GM23338 (cell line): ENCODE measurements around the gene CHST13. TPM values are rescaled to one million over a fixed set of nuclear protein-coding genes. Genes with fewer than 3 reads are reported as not detected.

Experiments used
- ATAC-seq: fragments of 200-7000 bp; cut with Tn5 transposase; 3 replicates; pipeline ENCODE4 v1.9.1; 2020
- DNase-seq: peaks from one replicate; pipeline ENCODE4 v3.0.0-alpha.2; 2015; ENCODE audit warnings: low spot score
- H2AFZ ChIP-seq: fragments of 200-600 bp; sonication (generic); 2 replicates; pipeline ENCODE4 v1.8.0; 2016; ENCODE audit warnings: antibody characterized with exemption, mild to moderate bottlenecking, moderate library complexity
- H3F3A ChIP-seq: fragments of 200-600 bp; sonication (generic); replicated peaks from 2 replicates; pipeline ENCODE4 v1.8.0; 2017; ENCODE audit warnings: antibody characterized with exemption, mixed run types, low read depth
- H3K27ac ChIP-seq: fragments of 200-600 bp; sonication (generic); 2 replicates; pipeline ENCODE4 v1.6.1; 2016; ENCODE audit warnings: low read depth
- H3K27me3 ChIP-seq: fragments of 200-600 bp; sonication (generic); 2 replicates; pipeline ENCODE4 v1.8.0; 2016; ENCODE audit warnings: mild to moderate bottlenecking, mixed run types, moderate library complexity; ENCODE audit not compliant: insufficient read depth
- H3K36me3 ChIP-seq: fragments of 200-600 bp; sonication (generic); 2 replicates; pipeline ENCODE4 v1.8.0; 2016; ENCODE audit warnings: mild to moderate bottlenecking; ENCODE audit not compliant: insufficient read depth
- H3K4me1 ChIP-seq: fragments of 200-600 bp; sonication (generic); 2 replicates; pipeline ENCODE4 v1.8.0; 2016; ENCODE audit warnings: mild to moderate bottlenecking, moderate library complexity; ENCODE audit not compliant: insufficient read depth
- H3K4me2 ChIP-seq: fragments of 200-600 bp; sonication (generic); 2 replicates; pipeline ENCODE4 v1.7.1; 2017; ENCODE audit warnings: mixed run types
- H3K4me3 ChIP-seq: fragments of 200-600 bp; sonication (generic); 2 replicates; pipeline ENCODE4 v1.6.1; 2016; ENCODE audit warnings: mixed run types
- H3K79me2 ChIP-seq: fragments of 200-600 bp; sonication (generic); replicated peaks from 2 replicates; pipeline ENCODE4 v1.8.0; 2017; ENCODE audit warnings: mild to moderate bottlenecking; ENCODE audit not compliant: insufficient read depth
- H3K9me2 ChIP-seq: fragments of 200-600 bp; sonication (generic); 2 replicates; pipeline ENCODE4 v1.8.0; 2017; ENCODE audit not compliant: insufficient read depth
- H4K20me1 ChIP-seq: fragments of 200-600 bp; sonication (generic); replicated peaks from 2 replicates; pipeline ENCODE4 v1.8.0; 2017; ENCODE audit warnings: mild to moderate bottlenecking; ENCODE audit not compliant: insufficient read depth
- H3K27ac Mint-ChIP-seq: 2 replicates; pipeline ENCODE4 v1.8.0; 2020; ENCODE audit warnings: inconsistent platforms, mild to moderate bottlenecking, moderate library complexity, mixed read lengths
- H3K27me3 Mint-ChIP-seq: 3 replicates; pipeline ENCODE4 v1.8.0; 2022; ENCODE audit warnings: low read depth, mild to moderate bottlenecking, moderate library complexity, mixed read lengths, inconsistent platforms; ENCODE audit not compliant: insufficient read depth, poor library complexity
- H3K36me3 Mint-ChIP-seq: 3 replicates; pipeline ENCODE4 v1.8.0; 2021; ENCODE audit warnings: low read depth, mild to moderate bottlenecking, inconsistent platforms, moderate library complexity, mixed read lengths
- H3K4me1 Mint-ChIP-seq: 3 replicates; pipeline ENCODE4 v1.8.0; 2020; ENCODE audit warnings: mild to moderate bottlenecking, inconsistent platforms, mixed read lengths
- H3K4me3 Mint-ChIP-seq: 3 replicates; pipeline ENCODE4 v1.8.0; 2021; ENCODE audit warnings: moderate library complexity, mild to moderate bottlenecking, inconsistent platforms, mixed read lengths
- H3K9me3 Mint-ChIP-seq: 3 replicates; pipeline ENCODE4 v1.8.0; 2020; ENCODE audit warnings: moderate library complexity, mild to moderate bottlenecking, inconsistent platforms, mixed read lengths
- CREB1 ChIP-seq: fragments of 250-450 bp; sonication (Bioruptor Pico); IDR thresholded peaks from 2 replicates; pipeline ENCODE4 v1.5.0; 2020; ENCODE audit warnings: low read depth, mild to moderate bottlenecking, moderate library complexity
- EZH2 ChIP-seq: fragments of 200-600 bp; sonication (generic); IDR thresholded peaks from one replicate; pipeline ENCODE4 v1.8.0; 2017; ENCODE audit warnings: antibody characterized with exemption, mild to moderate bottlenecking, low read depth; ENCODE audit not compliant: unreplicated experiment
- EZH2phosphoT487 ChIP-seq: fragments of 200-600 bp; sonication (generic); IDR thresholded peaks from one replicate; pipeline ENCODE4 v1.8.1; 2018; ENCODE audit warnings: antibody characterized with exemption; ENCODE audit not compliant: unreplicated experiment
- JUNB ChIP-seq: IDR thresholded peaks from one replicate; pipeline ENCODE4 v1.6.1; 2016; ENCODE audit warnings: antibody characterized with exemption; ENCODE audit not compliant: unreplicated experiment
- NANOG ChIP-seq: IDR thresholded peaks from 2 replicates; pipeline ENCODE4 v1.6.1; 2016; ENCODE audit warnings: antibody characterized with exemption, borderline replicate concordance
- POLR2AphosphoS5 ChIP-seq: IDR thresholded peaks from 2 replicates; pipeline ENCODE4 v1.6.1; 2016; ENCODE audit warnings: antibody characterized with exemption, low read depth
- REST ChIP-seq: IDR thresholded peaks from one replicate; pipeline ENCODE4 v1.6.1; 2018; ENCODE audit warnings: antibody characterized with exemption; ENCODE audit not compliant: unreplicated experiment
- STAT1 ChIP-seq: IDR thresholded peaks from one replicate; pipeline ENCODE4 v1.6.1; 2016; ENCODE audit warnings: antibody characterized with exemption; ENCODE audit not compliant: unreplicated experiment
- ZNF114 ChIP-seq: fragments of 250-450 bp; sonication (Bioruptor Pico); IDR thresholded peaks from 2 replicates; pipeline ENCODE4 v1.5.0; 2020; ENCODE audit warnings: mild to moderate bottlenecking, moderate library complexity
- ZNF331 ChIP-seq: fragments of 250-450 bp; sonication (Bioruptor Pico); IDR thresholded peaks from 2 replicates; pipeline ENCODE4 v1.5.0; 2020; ENCODE audit warnings: low read depth, mild to moderate bottlenecking, moderate library complexity
- polyA plus RNA-seq: library from polyadenylated mRNA; unstranded; fragments of >200 nt; fragmentation: Nextera tagmentation; extraction: Ambion mirVana; gene quantifications from 2 replicates; pipeline ENCODE4 v1.2.1, GENCODE V29; 2016
- total RNA-seq: library from RNA; depleted of rRNA; stranded (reverse); fragments of >200 nt; shearing (Covaris generic); gene quantifications from 2 replicates; pipeline ENCODE4 v1.2.3, GENCODE V29; 2014
- TF ChIP-seq, protein P1 (sequence below), 2 experiments: fragments of 200-600 bp in 1 of 2; sonication (generic) in 1 of 2; conservative IDR thresholded peaks; 2 replicates each; pipeline versions ENCODE4 v1.5.1 to v1.6.1; 2016 to 2017; ENCODE audit warnings: antibody characterized with exemption in 2 of 2, low read depth in 2 of 2, mild to moderate bottlenecking in 2 of 2, moderate library complexity in 1 of 2
- TF ChIP-seq, protein P2 (sequence below): IDR thresholded peaks from 2 replicates; pipeline ENCODE4 v1.6.1; 2016; ENCODE audit warnings: antibody characterized with exemption
- TF ChIP-seq, protein P3 (sequence below): fragments of 250-450 bp; sonication (Bioruptor Pico); IDR thresholded peaks from 2 replicates; pipeline ENCODE4 v1.5.0; 2020; ENCODE audit warnings: mild to moderate bottlenecking, moderate library complexity

The CHST13 gene
- total and polyA plus RNA-seq, 2 experiments from 2014 or later = 3.7 to 8.4 TPM

DNA sequence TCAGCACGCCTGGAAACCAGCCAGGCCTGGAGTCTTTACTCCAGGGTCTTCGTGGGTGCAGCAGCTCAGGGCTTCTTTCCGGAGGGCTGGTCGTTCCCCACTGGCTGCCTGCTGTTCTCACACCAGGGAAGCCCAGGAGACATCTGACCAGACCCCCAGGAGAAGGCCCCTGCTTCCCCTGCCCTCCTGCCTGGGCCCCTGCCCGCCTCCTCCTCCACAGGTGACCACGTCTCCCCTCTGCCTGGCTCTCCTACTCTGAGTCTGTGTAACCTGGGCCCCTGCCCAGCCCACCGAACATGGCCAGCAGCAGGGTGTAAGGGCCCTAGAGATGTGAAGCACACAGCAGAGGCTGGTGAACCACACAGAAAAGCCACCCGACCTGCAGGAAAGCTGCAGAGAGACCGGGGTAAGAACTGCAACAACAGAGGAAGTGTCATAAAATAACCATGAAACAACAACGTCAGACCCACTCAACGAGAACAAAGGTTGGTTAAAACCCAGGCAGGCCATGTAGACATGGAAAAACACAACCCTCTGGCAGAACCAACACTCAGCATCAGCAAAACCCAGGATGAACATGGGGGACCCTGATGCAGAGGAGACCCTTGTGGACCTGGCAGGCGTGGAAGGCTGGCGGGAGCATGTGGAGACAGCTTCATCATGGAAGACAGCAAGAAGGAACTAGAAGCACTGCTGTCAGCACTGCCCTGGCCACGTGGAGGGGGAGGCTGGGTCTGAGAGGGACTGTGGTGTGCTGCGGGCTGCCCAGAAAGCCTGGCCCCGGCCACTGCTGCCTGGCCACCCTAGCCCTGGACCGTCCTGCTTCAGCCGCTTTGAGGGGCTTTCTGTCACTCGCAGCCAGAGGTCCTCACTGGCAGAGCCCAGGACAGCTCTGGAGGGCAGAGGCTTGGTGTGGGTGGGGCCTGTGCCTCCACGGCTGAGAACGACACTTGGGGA is 26.8 kb upstream of the CHST13 start:
- no peak overlapping the region for H2AFZ ChIP-seq
- no peak for DNase-seq

More for the DNA sequence above, 26.8 kb upstream of the CHST13 start:
- Histone ChIP-seq H4K20me1 (no peaks in the 10 kb centered on the region), H3K4me1 (peaks cover 8% of the 10 kb centered on the region; the same call in 1 of the 2 replicates), H3K9me2 (no peaks in the 10 kb centered on the region), H3K4me3 (no peak overlapping the region), H3K79me2 (no peaks in the 10 kb centered on the region), H3K36me3 (no peaks in the 10 kb centered on the region), H3K27me3 (no peaks in the 10 kb centered on the region), H3K27ac (no peak overlapping the region), H3K4me2 (no peak overlapping the region), H3F3A (peaks cover 5% of the 10 kb centered on the region)
- Mint-ChIP-seq H3K27ac (no peak overlapping the region), H3K27me3 (peaks cover 15% of the 10 kb centered on the region), H3K9me3 (no peaks in the 10 kb centered on the region), H3K4me1 (peaks cover 14% of the 10 kb centered on the region), H3K36me3 (no peaks in the 10 kb centered on the region), H3K4me3 (no peak overlapping the region)
- TF ChIP-seq ZNF331 (no peak), POLR2AphosphoS5 (no peak), REST (no peak), EZH2 (no peak), CREB1 (CRISPR knock-in tag) (no peak), ZNF114 (CRISPR knock-in tag) (no peak), EZH2phosphoT487 (no peak), NANOG (no peak), JUNB (no peak), STAT1 (no peak)
- TF ChIP-seq, protein P1, sequence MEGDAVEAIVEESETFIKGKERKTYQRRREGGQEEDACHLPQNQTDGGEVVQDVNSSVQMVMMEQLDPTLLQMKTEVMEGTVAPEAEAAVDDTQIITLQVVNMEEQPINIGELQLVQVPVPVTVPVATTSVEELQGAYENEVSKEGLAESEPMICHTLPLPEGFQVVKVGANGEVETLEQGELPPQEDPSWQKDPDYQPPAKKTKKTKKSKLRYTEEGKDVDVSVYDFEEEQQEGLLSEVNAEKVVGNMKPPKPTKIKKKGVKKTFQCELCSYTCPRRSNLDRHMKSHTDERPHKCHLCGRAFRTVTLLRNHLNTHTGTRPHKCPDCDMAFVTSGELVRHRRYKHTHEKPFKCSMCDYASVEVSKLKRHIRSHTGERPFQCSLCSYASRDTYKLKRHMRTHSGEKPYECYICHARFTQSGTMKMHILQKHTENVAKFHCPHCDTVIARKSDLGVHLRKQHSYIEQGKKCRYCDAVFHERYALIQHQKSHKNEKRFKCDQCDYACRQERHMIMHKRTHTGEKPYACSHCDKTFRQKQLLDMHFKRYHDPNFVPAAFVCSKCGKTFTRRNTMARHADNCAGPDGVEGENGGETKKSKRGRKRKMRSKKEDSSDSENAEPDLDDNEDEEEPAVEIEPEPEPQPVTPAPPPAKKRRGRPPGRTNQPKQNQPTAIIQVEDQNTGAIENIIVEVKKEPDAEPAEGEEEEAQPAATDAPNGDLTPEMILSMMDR (conservative IDR thresholded peaks at IDR 0.05; ENCODE audit: low read depth in 2 of 2) = no peak
- TF ChIP-seq, protein P2, sequence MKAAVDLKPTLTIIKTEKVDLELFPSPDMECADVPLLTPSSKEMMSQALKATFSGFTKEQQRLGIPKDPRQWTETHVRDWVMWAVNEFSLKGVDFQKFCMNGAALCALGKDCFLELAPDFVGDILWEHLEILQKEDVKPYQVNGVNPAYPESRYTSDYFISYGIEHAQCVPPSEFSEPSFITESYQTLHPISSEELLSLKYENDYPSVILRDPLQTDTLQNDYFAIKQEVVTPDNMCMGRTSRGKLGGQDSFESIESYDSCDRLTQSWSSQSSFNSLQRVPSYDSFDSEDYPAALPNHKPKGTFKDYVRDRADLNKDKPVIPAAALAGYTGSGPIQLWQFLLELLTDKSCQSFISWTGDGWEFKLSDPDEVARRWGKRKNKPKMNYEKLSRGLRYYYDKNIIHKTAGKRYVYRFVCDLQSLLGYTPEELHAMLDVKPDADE = no peak
- TF ChIP-seq, protein P3, sequence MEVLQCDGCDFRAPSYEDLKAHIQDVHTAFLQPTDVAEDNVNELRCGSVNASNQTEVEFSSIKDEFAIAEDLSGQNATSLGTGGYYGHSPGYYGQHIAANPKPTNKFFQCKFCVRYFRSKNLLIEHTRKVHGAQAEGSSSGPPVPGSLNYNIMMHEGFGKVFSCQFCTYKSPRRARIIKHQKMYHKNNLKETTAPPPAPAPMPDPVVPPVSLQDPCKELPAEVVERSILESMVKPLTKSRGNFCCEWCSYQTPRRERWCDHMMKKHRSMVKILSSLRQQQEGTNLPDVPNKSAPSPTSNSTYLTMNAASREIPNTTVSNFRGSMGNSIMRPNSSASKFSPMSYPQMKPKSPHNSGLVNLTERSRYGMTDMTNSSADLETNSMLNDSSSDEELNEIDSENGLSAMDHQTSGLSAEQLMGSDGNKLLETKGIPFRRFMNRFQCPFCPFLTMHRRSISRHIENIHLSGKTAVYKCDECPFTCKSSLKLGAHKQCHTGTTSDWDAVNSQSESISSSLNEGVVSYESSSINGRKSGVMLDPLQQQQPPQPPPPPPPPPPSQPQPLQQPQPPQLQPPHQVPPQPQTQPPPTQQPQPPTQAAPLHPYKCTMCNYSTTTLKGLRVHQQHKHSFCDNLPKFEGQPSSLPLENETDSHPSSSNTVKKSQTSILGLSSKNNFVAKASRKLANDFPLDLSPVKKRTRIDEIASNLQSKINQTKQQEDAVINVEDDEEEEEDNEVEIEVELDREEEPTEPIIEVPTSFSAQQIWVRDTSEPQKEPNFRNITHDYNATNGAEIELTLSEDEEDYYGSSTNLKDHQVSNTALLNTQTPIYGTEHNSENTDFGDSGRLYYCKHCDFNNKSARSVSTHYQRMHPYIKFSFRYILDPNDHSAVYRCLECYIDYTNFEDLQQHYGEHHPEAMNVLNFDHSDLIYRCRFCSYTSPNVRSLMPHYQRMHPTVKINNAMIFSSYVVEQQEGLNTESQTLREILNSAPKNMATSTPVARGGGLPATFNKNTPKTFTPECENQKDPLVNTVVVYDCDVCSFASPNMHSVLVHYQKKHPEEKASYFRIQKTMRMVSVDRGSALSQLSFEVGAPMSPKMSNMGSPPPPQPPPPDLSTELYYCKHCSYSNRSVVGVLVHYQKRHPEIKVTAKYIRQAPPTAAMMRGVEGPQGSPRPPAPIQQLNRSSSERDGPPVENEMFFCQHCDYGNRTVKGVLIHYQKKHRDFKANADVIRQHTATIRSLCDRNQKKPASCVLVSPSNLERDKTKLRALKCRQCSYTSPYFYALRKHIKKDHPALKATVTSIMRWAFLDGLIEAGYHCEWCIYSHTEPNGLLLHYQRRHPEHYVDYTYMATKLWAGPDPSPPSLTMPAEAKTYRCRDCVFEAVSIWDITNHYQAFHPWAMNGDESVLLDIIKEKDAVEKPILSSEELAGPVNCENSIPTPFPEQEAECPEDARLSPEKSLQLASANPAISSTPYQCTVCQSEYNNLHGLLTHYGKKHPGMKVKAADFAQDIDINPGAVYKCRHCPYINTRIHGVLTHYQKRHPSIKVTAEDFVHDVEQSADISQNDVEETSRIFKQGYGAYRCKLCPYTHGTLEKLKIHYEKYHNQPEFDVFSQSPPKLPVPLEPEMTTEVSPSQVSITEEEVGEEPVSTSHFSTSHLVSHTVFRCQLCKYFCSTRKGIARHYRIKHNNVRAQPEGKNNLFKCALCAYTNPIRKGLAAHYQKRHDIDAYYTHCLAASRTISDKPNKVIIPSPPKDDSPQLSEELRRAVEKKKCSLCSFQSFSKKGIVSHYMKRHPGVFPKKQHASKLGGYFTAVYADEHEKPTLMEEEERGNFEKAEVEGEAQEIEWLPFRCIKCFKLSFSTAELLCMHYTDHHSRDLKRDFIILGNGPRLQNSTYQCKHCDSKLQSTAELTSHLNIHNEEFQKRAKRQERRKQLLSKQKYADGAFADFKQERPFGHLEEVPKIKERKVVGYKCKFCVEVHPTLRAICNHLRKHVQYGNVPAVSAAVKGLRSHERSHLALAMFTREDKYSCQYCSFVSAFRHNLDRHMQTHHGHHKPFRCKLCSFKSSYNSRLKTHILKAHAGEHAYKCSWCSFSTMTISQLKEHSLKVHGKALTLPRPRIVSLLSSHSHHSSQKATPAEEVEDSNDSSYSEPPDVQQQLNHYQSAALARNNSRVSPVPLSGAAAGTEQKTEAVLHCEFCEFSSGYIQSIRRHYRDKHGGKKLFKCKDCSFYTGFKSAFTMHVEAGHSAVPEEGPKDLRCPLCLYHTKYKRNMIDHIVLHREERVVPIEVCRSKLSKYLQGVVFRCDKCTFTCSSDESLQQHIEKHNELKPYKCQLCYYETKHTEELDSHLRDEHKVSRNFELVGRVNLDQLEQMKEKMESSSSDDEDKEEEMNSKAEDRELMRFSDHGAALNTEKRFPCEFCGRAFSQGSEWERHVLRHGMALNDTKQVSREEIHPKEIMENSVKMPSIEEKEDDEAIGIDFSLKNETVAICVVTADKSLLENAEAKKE (CRISPR knock-in tag) = no peak
- no peak for ATAC-seq
